ENCODE results near the gene TULP4. TPM values are rescaled to one million over a fixed set of nuclear protein-coding genes. Genes with fewer than 3 reads are reported as not detected.

TULP4 gene, protein sequence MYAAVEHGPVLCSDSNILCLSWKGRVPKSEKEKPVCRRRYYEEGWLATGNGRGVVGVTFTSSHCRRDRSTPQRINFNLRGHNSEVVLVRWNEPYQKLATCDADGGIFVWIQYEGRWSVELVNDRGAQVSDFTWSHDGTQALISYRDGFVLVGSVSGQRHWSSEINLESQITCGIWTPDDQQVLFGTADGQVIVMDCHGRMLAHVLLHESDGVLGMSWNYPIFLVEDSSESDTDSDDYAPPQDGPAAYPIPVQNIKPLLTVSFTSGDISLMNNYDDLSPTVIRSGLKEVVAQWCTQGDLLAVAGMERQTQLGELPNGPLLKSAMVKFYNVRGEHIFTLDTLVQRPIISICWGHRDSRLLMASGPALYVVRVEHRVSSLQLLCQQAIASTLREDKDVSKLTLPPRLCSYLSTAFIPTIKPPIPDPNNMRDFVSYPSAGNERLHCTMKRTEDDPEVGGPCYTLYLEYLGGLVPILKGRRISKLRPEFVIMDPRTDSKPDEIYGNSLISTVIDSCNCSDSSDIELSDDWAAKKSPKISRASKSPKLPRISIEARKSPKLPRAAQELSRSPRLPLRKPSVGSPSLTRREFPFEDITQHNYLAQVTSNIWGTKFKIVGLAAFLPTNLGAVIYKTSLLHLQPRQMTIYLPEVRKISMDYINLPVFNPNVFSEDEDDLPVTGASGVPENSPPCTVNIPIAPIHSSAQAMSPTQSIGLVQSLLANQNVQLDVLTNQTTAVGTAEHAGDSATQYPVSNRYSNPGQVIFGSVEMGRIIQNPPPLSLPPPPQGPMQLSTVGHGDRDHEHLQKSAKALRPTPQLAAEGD (N-terminal part only)
- 990 TPM for total RNA-seq

DNA sequence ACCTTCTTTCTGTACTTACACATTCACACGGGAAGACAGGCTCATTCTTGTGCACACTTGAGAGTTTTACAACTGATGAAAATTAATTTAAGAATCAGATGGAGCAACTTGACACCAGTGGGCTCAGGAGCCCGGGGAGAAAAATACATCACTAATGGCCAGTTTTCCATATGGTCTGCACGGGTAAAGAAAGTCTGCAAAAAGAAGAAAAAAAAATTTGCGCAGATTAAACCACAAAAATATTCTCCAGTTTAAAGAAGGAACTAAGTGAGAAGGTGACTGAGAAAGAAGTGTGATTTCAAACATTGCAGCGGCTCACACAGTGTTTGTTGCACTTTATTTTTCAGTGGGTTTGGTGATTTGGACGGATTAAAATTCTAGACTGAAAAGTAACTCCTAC, at the start of gene TULP4:
TSS of gene TULP4 (plus strand) at position 301 of the 400 bp plus-strand sequence. CDS start 1,552 bp downstream, outside the sequence.

DNA sequence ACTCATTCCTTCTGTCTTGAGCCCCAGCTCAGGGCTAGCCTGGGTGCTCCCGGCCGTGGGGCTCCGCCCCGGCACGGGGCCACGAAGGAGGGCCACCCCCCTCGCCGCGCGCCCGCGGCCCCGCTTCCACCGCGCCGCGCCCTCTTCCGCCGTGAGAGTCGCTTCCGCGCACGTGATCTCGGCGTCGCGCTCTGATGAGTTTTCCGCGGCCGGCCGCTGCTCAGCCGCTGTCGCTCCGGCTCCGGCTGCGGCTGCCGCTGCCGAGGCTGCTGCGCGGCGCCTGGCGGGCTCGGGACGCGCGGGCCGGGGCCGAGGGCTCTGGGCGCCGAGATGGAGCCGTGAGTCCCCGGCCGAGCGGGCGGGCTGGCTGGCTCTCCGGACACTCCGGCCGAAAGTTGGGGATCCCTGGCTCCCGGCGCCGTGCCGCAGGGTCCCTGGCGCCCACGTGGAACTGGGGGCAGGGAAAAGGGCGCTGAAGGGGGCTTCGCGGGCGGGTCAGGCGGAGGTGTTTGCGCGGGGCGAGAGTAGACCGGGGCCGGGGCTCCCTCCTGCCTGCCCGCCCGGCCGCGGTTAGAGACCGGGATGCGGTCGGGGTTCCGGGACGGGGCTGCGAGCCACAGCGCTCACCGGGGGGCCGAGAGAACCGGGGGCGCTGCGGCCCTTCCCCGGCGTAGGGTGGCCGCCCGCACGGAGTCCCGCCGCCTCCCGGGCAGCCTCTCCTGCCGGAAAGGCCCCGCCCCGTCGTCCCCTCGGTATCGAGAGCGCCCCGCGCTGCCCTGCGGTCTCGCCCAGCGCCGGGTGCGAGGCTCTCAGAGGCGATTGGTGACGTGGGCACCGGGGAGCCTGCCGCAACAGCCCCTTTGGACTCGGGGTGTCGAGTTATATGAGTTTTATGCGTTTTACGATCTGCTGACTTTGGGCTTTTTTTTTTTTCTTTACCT, 247.9 kb downstream of the TULP4 start, which contains the start of gene TMEM181:
TSS of gene TMEM181 (plus strand) at position 197 of the 941 bp plus-strand sequence. CDS start at position 331, 134 bp downstream.

Small RNA genes within 50 kb of the gene (small RNA-seq; reads per million reads assigned to genes)
- not detected for gene RN7SL173P

Other genes with a start within 250 kb of the TULP4 start
- 25.8 TPM for gene SERAC1, start 144.2 kb upstream of the TULP4 start, total RNA-seq
- 22.6 TPM for gene GTF2H5, start 144.1 kb upstream of the TULP4 start, total RNA-seq
- 66.2 TPM for gene TMEM181, start 247.6 kb downstream of the TULP4 start, total RNA-seq